Ishikawa (cell line): Measurements from ENCODE around the gene CEP250.

Source experiments
- EP300 ChIP-seq: IDR thresholded peaks from 2 replicates; pipeline ENCODE4 v1.6.1; 2012; ENCODE audit warnings: borderline replicate concordance
- RAD21 ChIP-seq: IDR thresholded peaks from 2 replicates; pipeline ENCODE4 v1.6.1; 2012; ENCODE audit warnings: low read depth

GRCh38 chr20:35546127-35546526 lies 90.7 kb downstream of the CEP250 start:
- TF ChIP-seq RAD21, result no peak
- TF ChIP-seq EP300, result no peak
